K562 (cell line): Measurements from ENCODE around the gene MOAP1.
"Not testable (repeated sequence)": the region's sequence is repeated elsewhere in the genome, so short reads cannot be mapped to it uniquely, and the experiment has no call there.

Experiments used
- BRCA1 ChIP-seq, 2 experiments: fragments of 450-650 bp in 1 of 2; sonication (generic) in 1 of 2; formaldehyde crosslinking in 1 of 2; IDR thresholded peaks; 2 replicates each; pipeline versions ENCODE4 v1.5.0 to v1.6.1; 2017 to 2020; ENCODE audit warnings: mild to moderate bottlenecking in 1 of 2, missing genetic modification reagents in 1 of 2
- CHD2 ChIP-seq: IDR thresholded peaks from 2 replicates; pipeline ENCODE4 v1.6.1; 2011; ENCODE audit warnings: low read depth, low read length
- COPS2 ChIP-seq: fragments of 450-650 bp; conservative IDR thresholded peaks from 2 replicates; pipeline ENCODE4 v1.6.1; 2016; ENCODE audit warnings: mild to moderate bottlenecking, moderate library complexity
- EP300 ChIP-seq: IDR thresholded peaks from 2 replicates; pipeline ENCODE4 v1.6.1; 2012; ENCODE audit warnings: low read length, improper control_type of control experiment
- FOS ChIP-seq: IDR thresholded peaks from 3 replicates; pipeline ENCODE4 v1.6.1; 2011; ENCODE audit not compliant: insufficient read length; ENCODE audit errors: extremely low read depth
- JUND ChIP-seq, 2 experiments: IDR thresholded peaks; 2 replicates in 1 of 2; 3 replicates in 1 of 2; pipeline ENCODE4 v1.6.1; 2011; ENCODE audit warnings: borderline replicate concordance in 2 of 2, low read depth in 2 of 2, low read length in 2 of 2, improper control_type of control experiment in 1 of 2, missing biosample characterization in 1 of 2, missing genetic modification characterization in 1 of 2, missing genetic modification reagents in 1 of 2
- POLR2A ChIP-seq: fragments of 450-650 bp; conservative IDR thresholded peaks from 2 replicates; pipeline ENCODE4 v1.6.1; 2016
- POLR2AphosphoS2 ChIP-seq: IDR thresholded peaks from 2 replicates; pipeline ENCODE4 v1.6.1; 2012; ENCODE audit warnings: low read length, improper control_type of control experiment
- POLR2AphosphoS5 ChIP-seq: IDR thresholded peaks from 2 replicates; pipeline ENCODE4 v1.6.1; 2011; ENCODE audit warnings: mild to moderate bottlenecking, low read depth, low read length, moderate library complexity; ENCODE audit not compliant: control insufficient read depth, insufficient read depth
- ZNF23 ChIP-seq: fragments of 250-450 bp; sonication (Bioruptor Pico); IDR thresholded peaks from 2 replicates; pipeline ENCODE4 v1.4.0; 2020; ENCODE audit warnings: mild to moderate bottlenecking
- TF ChIP-seq, protein P1 (sequence below), 3 experiments: IDR thresholded peaks in 2 of 3; conservative IDR thresholded peaks in 1 of 3; 2 replicates each; pipeline ENCODE4 v1.5.1; 2011 to 2012; ENCODE audit warnings: low read length in 3 of 3, mild to moderate bottlenecking in 3 of 3, control low read depth in 2 of 3, improper control_type of control experiment in 1 of 3, inconsistent platforms in 1 of 3, low read depth in 1 of 3, mixed read lengths in 1 of 3, moderate library complexity in 1 of 3; ENCODE audit not compliant: insufficient read depth in 2 of 3
- TF ChIP-seq, protein P2 (sequence below): fragments of 450-650 bp; conservative IDR thresholded peaks from 2 replicates; pipeline ENCODE4 v1.6.1; 2016; ENCODE audit warnings: missing genetic modification characterization, low read depth, mild to moderate bottlenecking, control low read depth, missing compliant biosample characterization
- TF ChIP-seq, protein P3 (sequence below): fragments of 450-650 bp; formaldehyde crosslinking; IDR thresholded peaks from 2 replicates; pipeline ENCODE4 v1.4.0; 2020; ENCODE audit warnings: mild to moderate bottlenecking, mixed read lengths

DNA sequence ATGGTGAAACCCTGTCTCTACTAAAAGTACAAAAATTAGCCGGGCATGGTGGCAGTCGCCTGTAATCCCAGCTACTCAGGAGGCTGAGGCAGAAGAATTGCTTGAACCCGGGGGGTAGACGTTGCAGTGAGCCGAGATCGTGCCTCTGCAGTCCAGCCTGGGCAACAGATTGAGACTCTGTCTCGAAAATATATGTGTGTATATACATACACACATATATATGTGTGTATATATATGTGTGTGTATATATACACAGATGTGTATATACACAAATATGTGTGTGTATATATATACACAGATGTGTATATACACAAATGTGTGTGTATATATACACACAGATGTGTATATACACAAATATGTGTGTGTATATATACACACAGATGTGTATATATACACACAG is 26.3 kb downstream of the MOAP1 start:
- not testable (repeated sequence) for TF ChIP-seq CHD2; BRCA1 (IDR thresholded peaks at IDR 0.05); BRCA1 (CRISPR knock-in tag; IDR thresholded peaks at IDR 0.05); POLR2AphosphoS2; JUND (IDR thresholded peaks at IDR 0.05; ENCODE audit: borderline replicate concordance, low read depth, low read length); JUND (tag; IDR thresholded peaks at IDR 0.05; ENCODE audit: borderline replicate concordance, low read depth, low read length); EP300; ZNF23 (CRISPR knock-in tag); COPS2; POLR2AphosphoS5; POLR2A; FOS
- TF ChIP-seq, protein P1, sequence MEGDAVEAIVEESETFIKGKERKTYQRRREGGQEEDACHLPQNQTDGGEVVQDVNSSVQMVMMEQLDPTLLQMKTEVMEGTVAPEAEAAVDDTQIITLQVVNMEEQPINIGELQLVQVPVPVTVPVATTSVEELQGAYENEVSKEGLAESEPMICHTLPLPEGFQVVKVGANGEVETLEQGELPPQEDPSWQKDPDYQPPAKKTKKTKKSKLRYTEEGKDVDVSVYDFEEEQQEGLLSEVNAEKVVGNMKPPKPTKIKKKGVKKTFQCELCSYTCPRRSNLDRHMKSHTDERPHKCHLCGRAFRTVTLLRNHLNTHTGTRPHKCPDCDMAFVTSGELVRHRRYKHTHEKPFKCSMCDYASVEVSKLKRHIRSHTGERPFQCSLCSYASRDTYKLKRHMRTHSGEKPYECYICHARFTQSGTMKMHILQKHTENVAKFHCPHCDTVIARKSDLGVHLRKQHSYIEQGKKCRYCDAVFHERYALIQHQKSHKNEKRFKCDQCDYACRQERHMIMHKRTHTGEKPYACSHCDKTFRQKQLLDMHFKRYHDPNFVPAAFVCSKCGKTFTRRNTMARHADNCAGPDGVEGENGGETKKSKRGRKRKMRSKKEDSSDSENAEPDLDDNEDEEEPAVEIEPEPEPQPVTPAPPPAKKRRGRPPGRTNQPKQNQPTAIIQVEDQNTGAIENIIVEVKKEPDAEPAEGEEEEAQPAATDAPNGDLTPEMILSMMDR (IDR thresholded peaks at IDR 0.05 in 2 of 3, conservative IDR thresholded peaks at IDR 0.05 in 1 of 3; ENCODE audit: insufficient read depth in 2 of 3, low read depth in 1 of 3, low read length in 3 of 3) = not testable (repeated sequence)
- TF ChIP-seq, protein P2, sequence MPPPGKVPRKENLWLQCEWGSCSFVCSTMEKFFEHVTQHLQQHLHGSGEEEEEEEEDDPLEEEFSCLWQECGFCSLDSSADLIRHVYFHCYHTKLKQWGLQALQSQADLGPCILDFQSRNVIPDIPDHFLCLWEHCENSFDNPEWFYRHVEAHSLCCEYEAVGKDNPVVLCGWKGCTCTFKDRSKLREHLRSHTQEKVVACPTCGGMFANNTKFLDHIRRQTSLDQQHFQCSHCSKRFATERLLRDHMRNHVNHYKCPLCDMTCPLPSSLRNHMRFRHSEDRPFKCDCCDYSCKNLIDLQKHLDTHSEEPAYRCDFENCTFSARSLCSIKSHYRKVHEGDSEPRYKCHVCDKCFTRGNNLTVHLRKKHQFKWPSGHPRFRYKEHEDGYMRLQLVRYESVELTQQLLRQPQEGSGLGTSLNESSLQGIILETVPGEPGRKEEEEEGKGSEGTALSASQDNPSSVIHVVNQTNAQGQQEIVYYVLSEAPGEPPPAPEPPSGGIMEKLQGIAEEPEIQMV = not testable (repeated sequence)
- TF ChIP-seq, protein P3, sequence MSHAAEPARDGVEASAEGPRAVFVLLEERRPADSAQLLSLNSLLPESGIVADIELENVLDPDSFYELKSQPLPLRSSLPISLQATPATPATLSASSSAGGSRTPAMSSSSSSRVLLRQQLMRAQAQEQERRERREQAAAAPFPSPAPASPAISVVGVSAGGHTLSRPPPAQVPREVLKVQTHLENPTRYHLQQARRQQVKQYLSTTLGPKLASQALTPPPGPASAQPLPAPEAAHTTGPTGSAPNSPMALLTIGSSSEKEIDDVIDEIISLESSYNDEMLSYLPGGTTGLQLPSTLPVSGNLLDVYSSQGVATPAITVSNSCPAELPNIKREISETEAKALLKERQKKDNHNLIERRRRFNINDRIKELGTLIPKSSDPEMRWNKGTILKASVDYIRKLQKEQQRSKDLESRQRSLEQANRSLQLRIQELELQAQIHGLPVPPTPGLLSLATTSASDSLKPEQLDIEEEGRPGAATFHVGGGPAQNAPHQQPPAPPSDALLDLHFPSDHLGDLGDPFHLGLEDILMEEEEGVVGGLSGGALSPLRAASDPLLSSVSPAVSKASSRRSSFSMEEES = not testable (repeated sequence)
